Measurements from ENCODE around the gene LRMDA.

Gene LRMDA

GRCh38 chr10:76395251-76395650 lies 963.8 kb downstream of the LRMDA start:
- TF ChIP-seq CTCF (conservative IDR thresholded peaks at IDR 0.05; ENCODE audit: low read depth, low read length), result no peak
- no peak overlapping the region for H3K4me3 ChIP-seq (ENCODE audit: low read length)

GRCh38 chr10:76396134-76396533 lies 964.7 kb downstream of the LRMDA start:
- TF ChIP-seq CTCF (conservative IDR thresholded peaks at IDR 0.05; ENCODE audit: low read depth, low read length), result no peak
- H3K4me3 ChIP-seq (ENCODE audit: low read length), result no peak overlapping the region
- DNase-seq (ENCODE audit: low read depth), result no peak

More at GRCh38 chr10:76395251-76395650, 963.8 kb downstream of the LRMDA start:
- no peak for DNase-seq (ENCODE audit: low read depth)

- TF ChIP-seq CTCF (conservative IDR thresholded peaks at IDR 0.05; ENCODE audit: low read depth, low read length), result no peak
- DNase-seq (ENCODE audit: low read depth), result no peak
- no peak overlapping the region for H3K4me3 ChIP-seq (ENCODE audit: low read length)
These were observed 966.0 kb downstream of the LRMDA start for GRCh38 chr10:76397181-76398042.

GRCh38 chr10:76398043-76398710 lies 966.8 kb downstream of the LRMDA start:
- TF ChIP-seq CTCF (conservative IDR thresholded peaks at IDR 0.05; ENCODE audit: low read depth, low read length), result no peak
- DNase-seq (ENCODE audit: low read depth), result no peak
- no peak overlapping the region for H3K4me3 ChIP-seq (ENCODE audit: low read length)

- DNase-seq (ENCODE audit: low read depth), result no peak
- TF ChIP-seq CTCF (conservative IDR thresholded peaks at IDR 0.05; ENCODE audit: low read depth, low read length), result no peak
- no peak overlapping the region for H3K4me3 ChIP-seq (ENCODE audit: low read length)
These were observed 967.8 kb downstream of the LRMDA start for GRCh38 chr10:76399226-76399625.

- no peak for DNase-seq (ENCODE audit: low read depth)
- no peak overlapping the region for H3K4me3 ChIP-seq (ENCODE audit: low read length)
- no peak for TF ChIP-seq CTCF (conservative IDR thresholded peaks at IDR 0.05; ENCODE audit: low read depth, low read length)
These were observed 969.6 kb downstream of the LRMDA start for GRCh38 chr10:76401006-76401405.
